Stomach (tissue), 9 donors: ENCODE data around the gene PHLDB3. TPM values are rescaled to one million over a fixed set of nuclear protein-coding genes. Genes with fewer than 3 reads are reported as not detected.

Experiments
- DNase-seq, 2 donors: peaks; one replicate each; pipeline versions ENCODE4 v3.0.0 to v3.0.0-alpha.2; 2013 to 2019
- H3K27ac ChIP-seq, 5 donors: fragments of 200-600 bp in 4 of 5; sonication (generic) in 4 of 5; one replicate each; pipeline ENCODE4 v1.5.1; 2013 to 2019; ENCODE audit warnings: mild to moderate bottlenecking in 1 of 5, moderate library complexity in 1 of 5
- H3K27me3 ChIP-seq, 3 donors: fragments of 200-600 bp; sonication (generic); one replicate each; pipeline ENCODE4 v1.5.1; 2017 to 2019; ENCODE audit warnings: mixed run types in 1 of 3
- H3K36me3 ChIP-seq, 4 donors: fragments of 200-600 bp; sonication (generic); 1 replicate in 3 of 4; 2 replicates in 1 of 4; pipeline ENCODE4 v1.5.1; 2016 to 2019
- H3K4me1 ChIP-seq, 4 donors: fragments of 200-600 bp; sonication (generic); one replicate each; pipeline ENCODE4 v1.5.1; 2016 to 2019
- H3K4me3 ChIP-seq, 4 donors: fragments of 200-600 bp; sonication (generic) in 3 of 4; one replicate each; pipeline ENCODE4 v1.5.1; 2016 to 2019; ENCODE audit warnings: mild to moderate bottlenecking in 1 of 4
- H3K9me3 ChIP-seq, 4 donors: fragments of 200-600 bp; sonication (generic); one replicate each; pipeline ENCODE4 v1.5.1; 2016 to 2019
- CTCF ChIP-seq, 7 experiments: fragments of 450-650 bp in 4 of 7; fragments of 200-600 bp in 3 of 7; sonication (generic) in 3 of 7; IDR thresholded peaks; one replicate each; pipeline ENCODE4 v1.5.1; 2016 to 2019; ENCODE audit warnings: antibody characterized with exemption in 7 of 7, control low read depth in 2 of 7, mild to moderate bottlenecking in 1 of 7
- EP300 ChIP-seq: sonication (generic); formaldehyde crosslinking; IDR thresholded peaks from one replicate; pipeline ENCODE4 v1.6.1; 2017; ENCODE audit warnings: antibody characterized with exemption
- POLR2A ChIP-seq, 4 donors: fragments of 450-650 bp; IDR thresholded peaks; one replicate each; pipeline ENCODE4 v1.6.1; 2016; ENCODE audit warnings: antibody characterized with exemption in 4 of 4, control low read depth in 2 of 4, mild to moderate bottlenecking in 1 of 4, moderate library complexity in 1 of 4
- POLR2AphosphoS5 ChIP-seq, 3 donors: sonication (generic); formaldehyde crosslinking; IDR thresholded peaks; one replicate each; pipeline ENCODE4 v1.6.1; 2016; ENCODE audit warnings: antibody characterized with exemption in 3 of 3
- WGBS, 5 donors: extraction: QIAGEN DNeasy Blood & Tissue Kit in 3 of 5; methylation state at CpG; one replicate each; pipeline versions ENCODE4 v1.1.5 to v1.1.7; 2013 to 2018; 5-methylcytosine and 5-hydroxymethylcytosine counted together
- intact Hi-C: fragments of 100-400 bp; cut with DNase I; formaldehyde crosslinking; loops from one replicate; pipeline ENCODE4 v1.15.1; 2023; ENCODE audit warnings: low total_unique reads
- polyA plus RNA-seq, 3 donors: library from polyadenylated mRNA; stranded (reverse); fragments of 200-250 nt; gene quantifications; one replicate each; pipeline ENCODE4 v1.2.3, GENCODE V29; 2013
- total RNA-seq, 5 donors: library from RNA; depleted of rRNA; stranded (reverse); fragments of >200 nt; gene quantifications; one replicate each; pipeline versions ENCODE4 v1.1.0 to v1.2.3, GENCODE V29; 2014 to 2016
- donor health status: healthy with polysubstance abuse.
- donor health status: Bipolar disorder and iron deficiency.
- donor health status: healthy.

Gene PHLDB3
- total and polyA plus RNA-seq, 8 donors, result 2.0 to 55.3 (median 9.5) TPM; not detected in 1

- intact Hi-C loops, result loop anchor here (10.0 kb wide), 1 partner anchor 203 kb away; no protein-coding TSS in a partner anchor
- Histone ChIP-seq H3K27ac (no peak overlapping the region), H3K36me3 (no peaks in the 10 kb centered on the region), H3K4me1 (peaks cover 7 to 33% (median 20%) of the 10 kb centered on the region in 4 donors), H3K4me3 (no peak overlapping the region), H3K27me3 (peaks cover 0 to 12% (median 0%) of the 10 kb centered on the region in 3 donors), H3K9me3 (no peaks in the 10 kb centered on the region)
- no peak for DNase-seq
- WGBS, 5 donors, result 88 to 91% (median 90%) methylated on average over 9 to 12 of the region's 12 CpGs
- TF ChIP-seq CTCF (IDR thresholded peaks at IDR 0.05), result no peak
- TF ChIP-seq POLR2AphosphoS5 (IDR thresholded peaks at IDR 0.05), result no peak
- TF ChIP-seq POLR2A (IDR thresholded peaks at IDR 0.05), result no peak
- TF ChIP-seq EP300, result no peak
Observed at GRCh38 chr19:43461303-43461702, 43.2 kb downstream of the PHLDB3 start.

GRCh38 chr19:43460362-43461016, 44.1 kb downstream of the PHLDB3 start:
- Histone ChIP-seq H3K27me3 (peaks cover 0 to 7% (median 0%) of the 10 kb centered on the region in 3 donors), H3K4me3 (no peak overlapping the region), H3K4me1 (peaks cover 7 to 33% (median 20%) of the 10 kb centered on the region in 4 donors), H3K27ac (no peak overlapping the region), H3K9me3 (no peaks in the 10 kb centered on the region), H3K36me3 (no peaks in the 10 kb centered on the region)
- WGBS, 5 donors, result 70 to 74% (median 72%) methylated on average over 16 of the region's 16 CpGs
- intact Hi-C loops, result loop anchor here (10.0 kb wide), 1 partner anchor 204 kb away; no protein-coding TSS in a partner anchor
- TF ChIP-seq CTCF (IDR thresholded peaks at IDR 0.05) (no peak), POLR2A (IDR thresholded peaks at IDR 0.05) (no peak)
- DNase-seq, result no peak

GRCh38 chr19:43457809-43458208, 46.7 kb downstream of the PHLDB3 start:
- Histone ChIP-seq H3K4me3 (no peak overlapping the region), H3K9me3 (no peaks in the 10 kb centered on the region), H3K27ac (no peak overlapping the region), H3K36me3 (no peaks in the 10 kb centered on the region), H3K27me3 (no peaks in the 10 kb centered on the region), H3K4me1 (peaks cover 0 to 13% (median 4%) of the 10 kb centered on the region in 4 donors)
- DNase-seq, result no peak
- intact Hi-C loops, result no loop called here
- TF ChIP-seq POLR2AphosphoS5 (IDR thresholded peaks at IDR 0.05), result no peak
- TF ChIP-seq POLR2A (IDR thresholded peaks at IDR 0.05), result no peak
- TF ChIP-seq EP300, result no peak
- WGBS, 5 donors, result 83 to 95% (median 89%) methylated on average over 4 of the region's 4 CpGs

GRCh38 chr19:43455321-43456113, 49.0 kb downstream of the PHLDB3 start:
- no peak for DNase-seq
- intact Hi-C loops, result no loop called here
- Histone ChIP-seq H3K27ac (no peak overlapping the region), H3K4me3 (no peak overlapping the region), H3K27me3 (no peaks in the 10 kb centered on the region), H3K4me1 (peaks cover 0 to 6% (median 2%) of the 10 kb centered on the region in 4 donors), H3K9me3 (no peaks in the 10 kb centered on the region), H3K36me3 (no peaks in the 10 kb centered on the region)
- WGBS, 5 donors, result 39 to 48% (median 45%) methylated on average over 10 of the region's 10 CpGs
- TF ChIP-seq EP300 (no peak), CTCF (IDR thresholded peaks at IDR 0.05) (no peak), POLR2A (IDR thresholded peaks at IDR 0.05) (no peak), POLR2AphosphoS5 (IDR thresholded peaks at IDR 0.05) (no peak)
